ENCODE results near the gene GAS5. TPM values are rescaled to one million over a fixed set of nuclear protein-coding genes. Genes with fewer than 3 reads are reported as not detected.

Gene GAS5
- total and polyA plus RNA-seq, 9 of the 15 experiments (the other 6 are each of a cell fraction or from before 2014, with no cell fraction given), result 565 to 1,860 (median 1,006) TPM

- TF ChIP-seq MGA (IDR thresholded peaks at IDR 0.05), result no peak
These were observed 43.9 kb downstream of the GAS5 start (continued) for GRCh38 chr1:173823781-173824314.
